GM12801 (cell line): ENCODE measurements around the gene PCYT2.

ENCODE experiments used
- CTCF ChIP-seq: IDR thresholded peaks from one replicate; pipeline ENCODE4 v1.5.1; 2011; ENCODE audit warnings: control low read depth; ENCODE audit not compliant: insufficient read length; ENCODE audit errors: extremely low read depth

PCYT2 gene

GRCh38 chr17:81858967-81859905, 52.0 kb downstream of the PCYT2 start:
- no peak for TF ChIP-seq CTCF

GRCh38 chr17:81858170-81858966, 52.8 kb downstream of the PCYT2 start:
- no peak for TF ChIP-seq CTCF

DNA sequence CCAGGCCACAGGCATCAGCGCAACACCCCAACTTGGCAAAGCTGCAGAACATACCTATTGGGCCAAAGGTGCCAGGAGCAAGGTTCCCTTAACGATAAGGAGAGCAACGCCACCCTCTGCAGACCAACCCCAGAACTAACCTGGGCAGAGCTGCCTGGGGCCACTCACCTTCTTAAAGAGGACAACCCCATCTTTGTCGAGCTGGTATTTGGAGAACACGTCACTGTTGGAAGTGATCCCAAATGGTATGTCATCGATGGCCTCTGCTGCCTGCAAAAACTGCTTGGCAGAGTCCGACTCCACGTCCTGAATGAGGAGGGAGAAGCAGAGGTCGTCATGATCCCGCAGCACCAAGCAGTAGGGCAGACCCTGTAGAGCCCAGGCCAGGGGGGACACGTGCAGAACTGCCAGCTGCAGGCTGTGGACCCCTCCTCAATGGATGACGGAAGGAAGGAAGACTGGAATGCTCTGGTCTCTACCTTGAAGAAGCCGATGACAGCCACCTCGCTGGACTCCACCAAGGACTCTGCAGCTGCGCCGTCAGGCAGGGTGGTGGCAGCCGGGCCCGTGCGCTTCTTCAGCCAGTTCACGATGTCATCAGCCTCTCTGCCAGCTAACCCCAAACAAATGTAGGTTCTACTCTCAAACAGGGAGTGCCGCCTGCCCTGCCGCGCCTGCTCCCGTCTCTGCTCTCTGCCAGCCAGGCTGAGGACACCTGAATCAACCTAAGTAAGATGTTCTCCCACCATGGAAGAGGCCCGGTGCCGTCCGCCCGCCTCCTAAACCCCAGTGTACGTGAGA, 56.0 kb downstream of the PCYT2 start:
- TF ChIP-seq CTCF: no peak

DNA sequence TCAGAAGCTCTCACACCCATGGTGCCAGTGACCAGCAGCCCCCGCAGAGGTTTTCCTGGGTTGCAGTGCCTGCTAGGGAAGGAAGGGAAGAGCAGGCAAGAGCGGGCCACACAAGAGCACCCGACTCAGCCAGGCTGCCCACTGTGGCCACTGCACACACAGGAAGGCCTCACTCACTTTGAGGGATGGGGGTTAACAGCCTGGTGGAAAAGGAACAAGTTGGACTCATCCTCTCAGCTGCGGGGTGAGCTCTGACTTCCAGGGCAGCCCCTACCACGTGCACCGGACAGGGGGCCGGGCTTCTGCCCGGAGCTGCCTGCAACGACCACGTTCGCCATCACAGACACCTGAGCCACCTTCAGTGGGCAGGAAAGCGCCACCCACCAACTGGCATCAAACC, 59.0 kb downstream of the PCYT2 start:
- TF ChIP-seq CTCF: no peak

DNA sequence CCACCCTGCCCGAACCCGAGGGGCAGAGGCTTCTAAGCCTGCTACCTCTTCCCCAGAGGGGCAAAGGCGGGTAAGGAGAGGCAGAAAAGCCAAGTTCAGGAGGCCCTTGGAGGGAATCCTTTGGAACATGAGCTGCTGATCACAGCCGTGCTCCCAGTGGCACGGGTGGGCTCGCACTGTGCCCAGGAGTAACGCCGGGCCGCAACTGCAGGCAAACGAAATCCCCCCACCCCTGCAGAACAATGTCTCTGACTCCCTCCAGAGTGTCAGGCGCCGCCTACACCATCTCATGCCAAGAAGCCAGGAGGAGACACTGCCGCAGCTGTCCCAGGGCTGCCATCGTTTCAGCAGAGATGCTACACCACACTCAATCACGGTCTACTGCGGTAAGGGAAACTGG, 59.8 kb downstream of the PCYT2 start:
- TF ChIP-seq CTCF: no peak
